ENCODE measurements around the gene RAP1B.

Gene RAP1B

GRCh38 chr12:68638721-68639395 is 28.2 kb downstream of the RAP1B start:
- no peak overlapping the region for H3K4me3 ChIP-seq (ENCODE audit: low read depth, low read length)
- no peak for TF ChIP-seq CTCF (IDR thresholded peaks at IDR 0.05; ENCODE audit: borderline replicate concordance, insufficient read depth, low read depth, low read length)

- TF ChIP-seq CTCF (IDR thresholded peaks at IDR 0.05; ENCODE audit: borderline replicate concordance, insufficient read depth, low read depth, low read length): no peak
- H3K4me3 ChIP-seq (ENCODE audit: low read depth, low read length): no peak overlapping the region
Observed at GRCh38 chr12:68639396-68639767, 28.7 kb downstream of the RAP1B start.

DNA sequence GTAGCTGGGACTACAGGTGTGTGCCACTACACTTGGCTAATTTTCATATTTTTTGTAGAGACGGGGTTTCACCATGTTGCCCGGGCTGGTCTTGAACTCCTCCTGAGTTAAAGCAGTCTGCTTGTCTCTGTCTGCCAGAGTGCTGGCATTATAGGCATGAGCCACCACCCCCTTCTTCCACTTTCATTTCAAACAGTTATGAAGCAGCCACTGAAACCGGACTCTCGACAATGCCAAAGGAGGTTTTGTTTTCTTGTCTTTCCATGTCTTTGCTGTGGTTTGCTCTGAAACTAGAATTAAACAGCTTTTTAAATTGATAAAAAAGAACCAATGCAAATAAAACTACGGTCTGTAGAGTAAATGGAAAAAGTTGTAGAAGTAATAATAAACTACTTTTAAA is 30.4 kb downstream of the RAP1B start:
- no peak for TF ChIP-seq CTCF (IDR thresholded peaks at IDR 0.05; ENCODE audit: borderline replicate concordance, insufficient read depth, low read depth, low read length)
- H3K4me3 ChIP-seq (ENCODE audit: low read depth, low read length): no peak overlapping the region

DNA sequence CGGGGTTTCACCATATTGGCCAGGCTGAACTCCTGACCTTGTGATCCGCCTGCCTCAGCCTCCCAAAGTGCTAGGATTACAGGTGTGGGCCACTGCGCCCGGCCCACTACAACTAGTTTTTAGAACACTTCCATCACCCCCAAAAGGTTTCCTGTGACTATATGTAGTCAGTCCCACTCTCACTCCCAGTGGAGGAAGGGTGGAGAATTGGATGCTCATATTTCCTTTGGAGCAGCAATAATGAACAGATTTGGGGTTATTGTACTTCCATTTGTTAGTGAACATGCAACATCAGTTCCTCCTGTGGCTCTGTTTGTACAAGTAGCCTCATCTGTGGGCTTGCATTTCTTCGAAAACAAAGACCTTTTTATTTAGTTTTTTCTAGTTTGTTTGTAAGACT is 35.8 kb downstream of the RAP1B start:
- TF ChIP-seq CTCF (IDR thresholded peaks at IDR 0.05; ENCODE audit: borderline replicate concordance, insufficient read depth, low read depth, low read length): no peak
- H3K4me3 ChIP-seq (ENCODE audit: low read depth, low read length): no peak overlapping the region

DNA sequence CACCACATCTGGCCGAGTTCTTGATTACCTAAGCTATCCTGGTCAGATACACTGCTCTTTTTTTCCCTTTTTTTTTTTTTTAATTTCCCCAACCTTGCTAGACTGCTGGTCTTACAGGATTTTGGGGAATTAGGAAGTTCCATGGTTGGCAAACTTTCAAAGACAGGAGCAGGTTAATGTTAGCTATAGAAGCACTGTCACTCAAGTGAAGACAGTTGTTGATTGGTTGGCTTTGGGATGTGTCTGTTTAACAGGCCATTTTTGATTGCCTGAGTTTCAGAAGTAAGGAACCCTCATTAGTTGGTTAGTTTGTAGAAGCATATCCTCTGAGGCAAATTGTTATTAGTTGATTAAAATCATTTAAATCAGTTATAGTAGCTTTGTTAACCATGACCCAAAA is 36.8 kb downstream of the RAP1B start:
- no peak for TF ChIP-seq CTCF (IDR thresholded peaks at IDR 0.05; ENCODE audit: borderline replicate concordance, insufficient read depth, low read depth, low read length)
- no peak overlapping the region for H3K4me3 ChIP-seq (ENCODE audit: low read depth, low read length)

GRCh38 chr12:68648179-68648578 is 37.5 kb downstream of the RAP1B start:
- no peak for TF ChIP-seq CTCF (IDR thresholded peaks at IDR 0.05; ENCODE audit: borderline replicate concordance, insufficient read depth, low read depth, low read length)
- H3K4me3 ChIP-seq (ENCODE audit: low read depth, low read length): no peak overlapping the region

DNA sequence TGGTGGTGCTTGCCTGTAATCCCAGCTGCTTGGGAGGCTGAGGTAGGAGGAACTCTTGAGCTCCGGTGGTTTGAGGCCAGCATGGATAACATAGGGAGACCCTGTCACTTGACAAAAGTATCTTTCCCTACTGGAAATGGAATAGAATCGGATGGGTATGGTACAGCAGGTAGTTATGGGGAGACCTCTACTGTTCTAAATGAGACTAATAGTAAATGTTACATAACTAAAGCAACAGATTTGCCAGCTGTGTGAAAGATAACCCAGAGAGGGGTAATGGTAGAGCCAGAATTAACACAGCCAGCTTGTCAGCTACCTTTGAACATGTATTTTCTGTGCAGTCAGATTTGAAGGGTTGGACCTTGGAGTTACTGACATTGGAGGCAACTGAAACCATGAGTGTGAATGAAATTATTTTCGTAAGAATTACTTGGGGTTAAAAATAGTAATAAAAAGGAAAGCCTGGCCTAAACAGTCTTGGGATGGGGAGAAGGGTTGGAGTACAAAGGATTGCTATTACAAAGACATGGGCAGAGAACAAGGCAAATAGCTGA is 54.4 kb downstream of the RAP1B start:
- TF ChIP-seq CTCF (IDR thresholded peaks at IDR 0.05; ENCODE audit: borderline replicate concordance, insufficient read depth, low read depth, low read length): no peak
- H3K4me3 ChIP-seq (ENCODE audit: low read depth, low read length): no peak overlapping the region
